Measurements from ENCODE around the gene C4BPB. TPM values are rescaled to one million over a fixed set of nuclear protein-coding genes. Genes with fewer than 3 reads are reported as not detected.

The C4BPB gene
- total RNA-seq, 1 experiment from 2014 or later, result not detected

DNA sequence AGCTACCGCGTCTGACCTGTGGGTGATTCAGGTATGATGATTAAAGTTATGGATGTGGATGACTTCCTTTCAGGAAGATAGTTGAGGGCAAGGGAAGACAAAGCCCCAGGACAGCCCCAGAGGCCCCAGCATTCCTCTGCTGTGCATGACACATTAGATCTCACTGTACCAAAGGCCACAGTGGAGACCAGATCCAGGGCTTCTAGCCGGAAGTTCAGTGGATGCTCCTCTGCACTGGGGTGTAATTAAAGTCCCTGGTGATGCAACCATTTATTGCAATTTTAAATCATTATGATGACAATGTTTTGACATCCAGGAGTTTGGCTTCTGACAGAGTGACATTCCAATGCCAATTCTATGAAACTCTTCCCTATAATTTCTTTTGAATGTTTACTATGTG, 20.3 kb downstream of the C4BPB start:
- ChIA-PET POLR2A (ENCODE audit: low non-redundant PET) (no interaction called here), CTCF (no interaction called here)
- Histone ChIP-seq H3K9me3 (ENCODE audit: low read depth, low read length, poor library complexity, severe bottlenecking) (no peaks in the 10 kb centered on the region), H3K4me1 (ENCODE audit: insufficient read depth, low read length, poor library complexity, severe bottlenecking) (no peaks in the 10 kb centered on the region), H3K4me3 (ENCODE audit: low read depth, low read length, poor library complexity, severe bottlenecking) (no peak overlapping the region), H3K36me3 (ENCODE audit: insufficient read depth, low read length, poor library complexity, severe bottlenecking) (no peaks in the 10 kb centered on the region), H3K27ac (ENCODE audit: low read depth, low read length, poor library complexity, severe bottlenecking) (no peak overlapping the region), H3K27me3 (replicated peaks; ENCODE audit: insufficient read depth, low read depth, low read length, poor library complexity) (peaks cover 38% of the 10 kb centered on the region)
- BruUV-seq (replicated peaks), result no TSS peak
- intact Hi-C loops (cut with micrococcal nuclease; ENCODE audit: unreplicated experiment), result no loop called here
- no peak for DNase-seq (ENCODE audit: low spot score)
- no peak for TF ChIP-seq CTCF (conservative IDR thresholded peaks at IDR 0.05; ENCODE audit: low read depth, low read length)
- TF ChIP-seq EZH2 (IDR thresholded peaks at IDR 0.05; ENCODE audit: borderline replicate concordance, low read depth, low read length, poor library complexity, severe bottlenecking), result no peak

DNA sequence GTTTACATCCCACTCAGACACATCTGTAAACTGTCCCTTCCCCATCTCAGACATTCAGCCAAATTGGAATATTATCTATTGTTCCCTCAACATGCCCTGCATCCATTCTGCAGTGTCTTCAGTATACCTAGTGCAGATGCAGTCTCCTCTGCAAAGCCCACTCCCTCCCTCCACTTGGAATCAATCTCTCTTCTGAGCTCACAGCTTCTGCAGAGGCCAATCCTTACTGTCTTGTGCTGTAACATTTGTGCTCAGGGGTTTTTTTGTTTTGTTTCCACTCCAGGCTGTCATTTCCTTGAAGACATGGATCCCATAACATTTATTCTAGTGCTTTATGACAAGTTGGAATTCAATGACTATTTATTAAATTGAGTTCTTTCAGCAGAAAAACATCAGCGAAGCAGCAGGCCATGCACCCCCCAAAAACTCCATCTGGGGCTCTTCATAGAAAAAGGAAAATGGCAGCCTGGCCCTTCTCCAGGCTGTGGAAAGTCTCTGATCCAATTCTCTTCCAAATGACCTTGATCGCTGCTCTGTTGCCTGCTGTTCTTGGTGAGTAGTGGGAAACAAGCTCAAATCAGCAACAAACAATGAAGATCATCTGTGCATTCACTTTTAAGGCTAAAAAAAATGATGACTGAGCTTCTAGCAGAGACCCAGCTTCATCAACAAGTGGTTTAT, 24.1 kb downstream of the C4BPB start:
- no peaks in the 10 kb centered on the region for H3K36me3 ChIP-seq (ENCODE audit: insufficient read depth, low read length, poor library complexity, severe bottlenecking)
- H3K4me3 ChIP-seq (ENCODE audit: low read depth, low read length, poor library complexity, severe bottlenecking), result no peak overlapping the region
- H3K4me1 ChIP-seq (ENCODE audit: insufficient read depth, low read length, poor library complexity, severe bottlenecking), result no peaks in the 10 kb centered on the region
- ChIA-PET CTCF (no interaction called here), POLR2A (ENCODE audit: low non-redundant PET) (no interaction called here)
- no TSS peak for BruUV-seq (replicated peaks)
- intact Hi-C loops (cut with micrococcal nuclease; ENCODE audit: unreplicated experiment), result no loop called here
- H3K9me3 ChIP-seq (ENCODE audit: low read depth, low read length, poor library complexity, severe bottlenecking), result no peaks in the 10 kb centered on the region
- no peak for DNase-seq (ENCODE audit: low spot score)
- no peak for TF ChIP-seq EZH2 (IDR thresholded peaks at IDR 0.05; ENCODE audit: borderline replicate concordance, low read depth, low read length, poor library complexity, severe bottlenecking)
- no peak for TF ChIP-seq CTCF (conservative IDR thresholded peaks at IDR 0.05; ENCODE audit: low read depth, low read length)
- H3K27me3 ChIP-seq (replicated peaks; ENCODE audit: insufficient read depth, low read depth, low read length, poor library complexity), result peaks cover 21% of the 10 kb centered on the region
- H3K27ac ChIP-seq (ENCODE audit: low read depth, low read length, poor library complexity, severe bottlenecking), result no peak overlapping the region

DNA sequence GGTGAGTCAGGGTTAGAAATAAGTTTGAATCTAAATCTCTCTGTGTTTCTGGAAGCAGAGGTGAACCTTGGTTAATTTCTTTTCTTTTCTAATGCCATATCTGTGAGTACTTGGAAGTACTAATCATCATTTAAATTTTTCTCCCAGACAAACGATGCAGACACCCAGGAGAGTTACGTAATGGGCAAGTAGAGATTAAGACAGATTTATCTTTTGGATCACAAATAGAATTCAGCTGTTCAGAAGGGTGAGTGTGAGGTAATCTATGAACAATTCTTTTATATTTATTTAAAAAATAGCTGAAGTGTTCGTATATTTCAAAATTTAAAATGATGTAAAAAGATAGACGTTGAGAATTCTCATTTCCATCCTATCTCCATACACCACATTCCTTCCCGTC, 26.6 kb downstream of the C4BPB start:
- TF ChIP-seq CTCF (conservative IDR thresholded peaks at IDR 0.05; ENCODE audit: low read depth, low read length) (no peak), EZH2 (IDR thresholded peaks at IDR 0.05; ENCODE audit: borderline replicate concordance, low read depth, low read length, poor library complexity, severe bottlenecking) (no peak)
- no peaks in the 10 kb centered on the region for H3K36me3 ChIP-seq (ENCODE audit: insufficient read depth, low read length, poor library complexity, severe bottlenecking)
- CTCF ChIA-PET, result no interaction called here
- POLR2A ChIA-PET (ENCODE audit: low non-redundant PET), result no interaction called here
- no peaks in the 10 kb centered on the region for H3K4me1 ChIP-seq (ENCODE audit: insufficient read depth, low read length, poor library complexity, severe bottlenecking)
- BruUV-seq (replicated peaks), result no TSS peak
- H3K4me3 ChIP-seq (ENCODE audit: low read depth, low read length, poor library complexity, severe bottlenecking), result no peak overlapping the region
- intact Hi-C loops (cut with micrococcal nuclease; ENCODE audit: unreplicated experiment), result no loop called here
- DNase-seq (ENCODE audit: low spot score), result no peak
- no peaks in the 10 kb centered on the region for H3K9me3 ChIP-seq (ENCODE audit: low read depth, low read length, poor library complexity, severe bottlenecking)
- H3K27me3 ChIP-seq (replicated peaks; ENCODE audit: insufficient read depth, low read depth, low read length, poor library complexity), result peaks cover 21% of the 10 kb centered on the region
- H3K27ac ChIP-seq (ENCODE audit: low read depth, low read length, poor library complexity, severe bottlenecking), result no peak overlapping the region
